CD14-positive monocyte (primary cell): Measurements from ENCODE around the gene NUP62. TPM values are rescaled to one million over a fixed set of nuclear protein-coding genes. Genes with fewer than 3 reads are reported as not detected.

Source experiments
- DNase-seq, 3 donors: peaks; one replicate each; pipeline ENCODE4 v3.0.0-alpha.2; 2011 to 2022
- H2AFZ ChIP-seq: 2 replicates; pipeline ENCODE4 v1.6.0; 2012; ENCODE audit warnings: mild to moderate bottlenecking, low read depth, low read length, inconsistent platforms; ENCODE audit not compliant: insufficient read depth, poor library complexity, severe bottlenecking
- H3K27ac ChIP-seq, 2 donors: 1 replicate in 1 of 2; 2 replicates in 1 of 2; pipeline ENCODE4 v1.5.1; 2012 to 2013; ENCODE audit warnings: low read length in 2 of 2, control low read depth in 1 of 2, inconsistent platforms in 1 of 2, low read depth in 1 of 2, mild to moderate bottlenecking in 1 of 2
- H3K27me3 ChIP-seq, 2 donors: one replicate each; pipeline versions ENCODE4 v1.6.0 to v1.6.1; 2011 to 2013; ENCODE audit warnings: low read length in 2 of 2; ENCODE audit not compliant: control insufficient read depth in 2 of 2, insufficient read depth in 2 of 2
- H3K36me3 ChIP-seq, 2 donors: replicated peaks in 1 of 2; 1 replicate in 1 of 2; 2 replicates in 1 of 2; pipeline versions ENCODE4 v1.5.1 to v1.6.1; 2012 to 2013; ENCODE audit warnings: low read length in 2 of 2, control low read depth in 1 of 2, inconsistent platforms in 1 of 2, mild to moderate bottlenecking in 1 of 2; ENCODE audit not compliant: insufficient read depth in 2 of 2, control insufficient read depth in 1 of 2
- H3K4me1 ChIP-seq, 2 donors: 1 replicate in 1 of 2; 2 replicates in 1 of 2; pipeline versions ENCODE4 v1.5.1 to v1.6.1; 2012 to 2013; ENCODE audit warnings: low read length in 2 of 2, control low read depth in 1 of 2, inconsistent platforms in 1 of 2, mild to moderate bottlenecking in 1 of 2, moderate library complexity in 1 of 2; ENCODE audit not compliant: insufficient read depth in 2 of 2, control insufficient read depth in 1 of 2
- H3K4me2 ChIP-seq: replicated peaks from 2 replicates; pipeline ENCODE3; 2012; ENCODE audit warnings: low read length, moderate library complexity, mild to moderate bottlenecking; ENCODE audit not compliant: poor library complexity, severe bottlenecking; ENCODE audit errors: extremely low read depth
- H3K4me3 ChIP-seq, 3 experiments: fragments of 200-600 bp in 1 of 3; sonication (generic) in 1 of 3; replicated peaks in 1 of 3; 1 replicate in 2 of 3; 2 replicates in 1 of 3; pipeline ENCODE4 v1.5.1; 2011 to 2013; ENCODE audit warnings: low read length in 3 of 3, mild to moderate bottlenecking in 3 of 3, control low read depth in 2 of 3, low read depth in 2 of 3, inconsistent platforms in 1 of 3, moderate library complexity in 1 of 3
- H3K79me2 ChIP-seq: 2 replicates; pipeline ENCODE4 v1.6.0; 2012; ENCODE audit warnings: mild to moderate bottlenecking, control low read depth, inconsistent platforms, low read length, moderate library complexity; ENCODE audit not compliant: insufficient read depth
- H3K9ac ChIP-seq: 2 replicates; pipeline ENCODE4 v1.6.0; 2017; ENCODE audit warnings: low read length, mild to moderate bottlenecking; ENCODE audit not compliant: insufficient read depth, poor library complexity, severe bottlenecking
- H3K9me3 ChIP-seq, 2 donors: replicated peaks in 1 of 2; 1 replicate in 1 of 2; 2 replicates in 1 of 2; pipeline versions ENCODE4 v1.5.1 to v1.6.1; 2012 to 2013; ENCODE audit warnings: low read length in 2 of 2, control low read depth in 1 of 2; ENCODE audit not compliant: control insufficient read depth in 1 of 2, insufficient read depth in 1 of 2
- H4K20me1 ChIP-seq: 2 replicates; pipeline ENCODE4 v1.6.0; 2012; ENCODE audit warnings: mild to moderate bottlenecking, low read length, control low read depth, moderate library complexity; ENCODE audit not compliant: insufficient read depth
- H3K27ac Mint-ChIP-seq, 7 donors: one replicate each; pipeline ENCODE4 v1.8.0; 2020; ENCODE audit warnings: mild to moderate bottlenecking in 7 of 7, mixed read lengths in 7 of 7, moderate library complexity in 6 of 7, inconsistent platforms in 2 of 7
- H3K27me3 Mint-ChIP-seq, 3 donors: one replicate each; pipeline ENCODE4 v1.8.0; 2021 to 2022; ENCODE audit warnings: low read depth in 3 of 3, mild to moderate bottlenecking in 3 of 3, mixed read lengths in 3 of 3, moderate library complexity in 3 of 3, inconsistent platforms in 1 of 3
- H3K36me3 Mint-ChIP-seq, 2 donors: one replicate each; pipeline ENCODE4 v1.8.0; 2020; ENCODE audit warnings: mixed read lengths in 2 of 2, inconsistent platforms in 1 of 2, mild to moderate bottlenecking in 1 of 2
- H3K4me1 Mint-ChIP-seq: one replicate; pipeline ENCODE4 v1.8.0; 2020; ENCODE audit warnings: mild to moderate bottlenecking, mixed read lengths
- H3K4me3 Mint-ChIP-seq, 2 donors: one replicate each; pipeline ENCODE4 v1.8.0; 2020; ENCODE audit warnings: mild to moderate bottlenecking in 2 of 2, mixed read lengths in 2 of 2, moderate library complexity in 1 of 2
- H3K9me3 Mint-ChIP-seq, 7 donors: one replicate each; pipeline ENCODE4 v1.8.0; 2020 to 2022; ENCODE audit warnings: mixed read lengths in 7 of 7, mild to moderate bottlenecking in 6 of 7, moderate library complexity in 6 of 7, inconsistent platforms in 2 of 7
- CTCF ChIP-seq: fragments of 200-600 bp; IDR thresholded peaks from one replicate; pipeline ENCODE4 v1.8.0; 2022; ENCODE audit warnings: antibody characterized with exemption, mild to moderate bottlenecking
- WGBS: methylation state at CpG from one replicate; pipeline ENCODE4 v1.1.5; 2013; ENCODE audit warnings: missing lambda C conversion rate; ENCODE audit not compliant: insufficient coverage; 5-methylcytosine and 5-hydroxymethylcytosine counted together
- intact Hi-C, 2 donors: fragments of 100-400 bp; cut with micrococcal nuclease; formaldehyde crosslinking; loops; one replicate each; pipeline versions ENCODE4 v1.15.0 to v1.15.1; 2023
- polyA plus RNA-seq, 3 donors: library from polyadenylated mRNA; depleted of rRNA in 1 of 3; unstranded in 2 of 3; stranded (reverse) in 1 of 3; fragments of 300-500 nt in 2 of 3; fragments of >200 nt in 1 of 3; fragmentation: Illumina TruSeq in 2 of 3; gene quantifications; 1 replicate in 2 of 3; 2 replicates in 1 of 3; pipeline ENCODE4 v1.2.3, GENCODE V29; 2012 to 2021

NUP62 gene
- polyA plus RNA-seq, 3 donors: 32.3 to 62.2 (median 48.6) TPM

DNA sequence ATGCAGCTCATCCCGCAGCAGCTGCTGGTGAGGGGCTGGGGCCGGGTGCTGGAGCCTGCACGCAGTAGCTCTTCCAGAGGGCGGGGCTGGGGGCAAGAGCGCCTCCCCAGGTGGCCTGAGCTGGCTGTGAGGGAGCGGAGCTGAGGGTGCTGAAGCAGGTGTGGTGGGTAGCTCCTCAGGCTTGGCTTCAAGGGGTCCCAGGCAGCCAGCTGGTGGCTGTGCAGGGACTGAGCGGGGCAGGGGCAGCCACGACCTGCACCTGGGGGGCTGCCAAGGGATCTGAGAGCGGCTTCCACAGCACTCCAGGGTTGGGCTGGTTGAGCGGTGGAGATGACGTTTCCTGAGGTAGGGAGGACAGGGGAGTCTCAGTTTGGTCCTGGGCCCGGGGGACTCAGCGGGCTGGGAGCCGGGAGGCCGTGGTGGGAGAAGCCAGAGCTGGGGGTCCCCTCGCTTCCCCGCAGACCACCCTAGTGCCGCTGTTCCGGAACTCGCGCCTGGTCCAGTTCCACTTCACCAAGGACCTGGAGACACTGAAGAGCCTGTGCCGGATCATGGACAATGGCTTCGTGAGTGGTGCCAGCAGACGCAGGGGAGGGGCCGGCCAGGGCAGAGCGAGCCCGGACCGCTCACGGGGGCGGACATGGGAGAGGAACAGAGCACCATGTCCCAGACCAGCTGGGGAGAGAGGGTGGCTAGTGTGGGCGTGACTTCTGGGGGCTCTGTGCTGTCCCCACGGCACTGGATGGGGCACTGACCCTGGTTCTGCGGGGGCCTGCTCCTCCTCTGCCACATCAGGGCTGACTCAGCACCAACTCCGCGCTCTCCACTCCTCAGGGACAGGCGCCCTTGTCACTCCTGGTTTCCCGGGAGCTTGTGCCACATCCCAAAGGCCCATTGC lies 71.0 kb downstream of the NUP62 start:
- no peak overlapping the region for H2AFZ ChIP-seq
- H3K27me3 ChIP-seq: no peaks in the 10 kb centered on the region
- H3K27me3 Mint-ChIP-seq: peaks cover 2 to 4% (median 2%) of the 10 kb centered on the region in 3 donors
- TF ChIP-seq CTCF: no peak
- no peaks in the 10 kb centered on the region for H3K9me3 ChIP-seq
- WGBS: 95% methylated on average over 37 of the region's 37 CpGs
- H3K27ac Mint-ChIP-seq: no peak overlapping the region
- no peak overlapping the region for H3K4me3 ChIP-seq
- peaks cover 31 to 64% of the 10 kb centered on the region in 2 donors for H3K36me3 Mint-ChIP-seq
- peaks cover 45 to 60% of the 10 kb centered on the region in 2 donors for H3K36me3 ChIP-seq
- peaks cover 9% of the 10 kb centered on the region for H3K4me1 Mint-ChIP-seq
- peaks cover 79% of the 10 kb centered on the region for H4K20me1 ChIP-seq
- no peak for DNase-seq
- H3K4me3 Mint-ChIP-seq: no peak overlapping the region
- H3K4me1 ChIP-seq: no peaks in the 10 kb centered on the region
- no peak overlapping the region for H3K9ac ChIP-seq
- no peak overlapping the region for H3K4me2 ChIP-seq
- no peak overlapping the region for H3K27ac ChIP-seq
- peaks cover 11% of the 10 kb centered on the region for H3K79me2 ChIP-seq
- intact Hi-C loops: no loop called here
- no peaks in the 10 kb centered on the region for H3K9me3 Mint-ChIP-seq

DNA sequence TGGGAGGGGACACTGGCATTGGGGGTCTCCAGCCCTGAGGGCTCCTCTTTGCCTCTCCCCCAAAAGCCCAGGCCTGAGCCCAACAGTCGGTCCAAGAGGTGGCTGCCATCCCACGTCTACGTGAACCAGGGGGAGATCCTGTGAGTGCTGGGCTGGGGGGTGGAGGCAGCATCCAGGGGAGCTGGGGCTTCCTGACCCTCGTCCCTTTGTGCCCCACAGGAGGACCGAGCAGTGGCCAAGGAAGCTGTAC lies 71.5 kb downstream of the NUP62 start:
- no peak overlapping the region for H2AFZ ChIP-seq

More for the DNA sequence above, 71.5 kb downstream of the NUP62 start:
- Histone ChIP-seq H3K27me3 (peaks cover 0 to 2% of the 10 kb centered on the region in 2 donors), H3K27ac (no peak overlapping the region), H3K4me2 (no peak overlapping the region), H3K4me3 (no peak overlapping the region), H3K9ac (no peak overlapping the region), H3K36me3 (peaks cover 41 to 54% of the 10 kb centered on the region in 2 donors), H3K4me1 (peaks cover 0 to 2% of the 10 kb centered on the region in 2 donors), H3K9me3 (no peaks in the 10 kb centered on the region), H4K20me1 (peaks cover 79% of the 10 kb centered on the region), H3K79me2 (peaks cover 8% of the 10 kb centered on the region)
- no peak for DNase-seq
- TF ChIP-seq CTCF: no peak
- 74% methylated on average over 4 of the region's 5 CpGs for WGBS
- H3K4me3 Mint-ChIP-seq: no peak overlapping the region
- peak overlapping the region in 2 of 7 donors; percentile 38 to 46 for H3K27ac Mint-ChIP-seq
- H3K9me3 Mint-ChIP-seq: no peaks in the 10 kb centered on the region
- H3K36me3 Mint-ChIP-seq: peaks cover 29 to 61% of the 10 kb centered on the region in 2 donors
- intact Hi-C loops: no loop called here
- H3K27me3 Mint-ChIP-seq: peaks cover 3 to 6% (median 4%) of the 10 kb centered on the region in 3 donors
- peaks cover 9% of the 10 kb centered on the region for H3K4me1 Mint-ChIP-seq
